Activated CD4-positive, alpha-beta T cell treated with anti-CD3 and anti-CD28 coated beads, Interleukin-2, amount 10 ng/mL, durations not matched to agents 24 days and 14 days (primary cell): ENCODE data around the gene TMPRSS2. TPM values are rescaled to one million over a fixed set of nuclear protein-coding genes. Genes with fewer than 3 reads are reported as not detected.

Experiments used
- total RNA-seq: library from RNA; stranded (reverse); gene quantifications from 2 replicates; pipeline ENCODE4 v1.2.3, GENCODE V29; 2022

Gene TMPRSS2
- total RNA-seq, 1 donor from 2014 or later, result not detected

Other genes starting within 250 kb of the TMPRSS2 start
- not detected in 2 replicates for gene FAM3B, start 191.4 kb downstream of the TMPRSS2 start, total RNA-seq
- 8.6 and 11.5 TPM in 2 replicates for gene MX2, start 146.1 kb downstream of the TMPRSS2 start, total RNA-seq
- 88.8 and 90.5 TPM in 2 replicates for gene MX1, start 81.9 kb downstream of the TMPRSS2 start, total RNA-seq